ENCODE measurements around the gene NDUFA1.
"Not testable (repeated sequence)": the region's sequence is repeated elsewhere in the genome, so short reads cannot be mapped to it uniquely, and the experiment has no call there.

Gene NDUFA1

GRCh38 chrX:119916310-119916709 lies 44.7 kb downstream of the NDUFA1 start:
- DNase-seq, result no peak

GRCh38 chrX:119917877-119918276 lies 46.2 kb downstream of the NDUFA1 start:
- no peak for DNase-seq

DNA sequence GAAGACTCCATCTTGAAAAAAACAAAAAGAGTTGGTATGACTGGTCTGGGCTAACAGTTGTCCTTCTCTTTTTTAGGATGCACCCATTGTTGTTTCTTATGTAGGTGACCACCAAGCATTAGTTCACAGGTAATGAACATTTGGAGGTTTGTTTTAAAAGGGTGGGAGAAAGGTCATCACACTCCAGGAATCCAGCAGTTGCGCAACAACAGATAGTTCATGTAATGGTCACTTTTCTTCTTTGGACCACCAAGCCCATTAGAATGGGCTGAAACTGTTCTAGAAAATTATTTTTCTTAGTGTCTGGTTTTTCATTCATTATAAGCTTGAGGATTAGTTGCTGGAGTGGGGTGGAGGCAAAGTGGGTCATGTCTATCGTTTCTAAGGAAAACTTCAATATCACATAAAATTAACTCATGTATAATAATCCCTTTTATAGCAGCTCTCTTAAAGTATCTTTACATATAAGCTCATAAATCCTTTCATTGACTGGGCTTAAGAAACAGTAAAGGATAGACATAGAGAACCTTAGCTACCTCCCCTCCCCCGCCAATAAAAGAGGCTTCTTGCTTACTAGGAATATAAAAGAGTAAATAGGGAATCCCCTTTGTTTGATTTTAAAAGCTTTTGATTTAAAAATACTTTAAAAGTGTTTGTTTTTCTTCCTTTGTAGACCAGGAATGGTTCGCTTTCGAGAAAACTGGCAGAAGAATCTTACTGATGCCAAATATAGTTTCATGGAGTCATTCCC lies 48.4 kb downstream of the NDUFA1 start:
- DNase-seq, result no peak

DNA sequence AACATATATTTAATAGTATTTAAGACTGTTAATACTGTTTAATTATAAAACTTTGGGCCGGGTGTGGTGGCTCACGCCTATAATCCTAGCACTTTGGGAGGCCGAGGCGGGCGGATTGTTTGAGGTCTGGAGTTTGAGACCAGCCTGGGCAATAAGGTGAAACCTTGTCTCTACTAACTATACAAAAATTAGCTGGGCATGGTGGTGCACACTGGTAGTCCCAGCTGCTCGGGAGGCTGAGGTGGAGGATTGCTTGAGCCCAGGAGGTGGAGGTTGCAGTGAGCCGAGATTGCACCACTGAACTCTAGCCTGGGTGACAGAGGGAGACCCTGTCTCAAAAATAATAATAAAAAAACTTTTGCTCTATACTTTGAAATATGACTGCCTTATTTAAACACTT lies 50.8 kb downstream of the NDUFA1 start:
- not testable (repeated sequence) for DNase-seq

All from OCI-M1 (cell line).